Measurements from ENCODE around the gene MRPS12.
A peak's percentile ranks its signal among the peaks of the same experiment; 100 is the strongest.

MRPS12 gene

GRCh38 chr19:38900202-38900629 lies 30.5 kb upstream of the MRPS12 start (continued):
- TF ChIP-seq, protein P1, sequence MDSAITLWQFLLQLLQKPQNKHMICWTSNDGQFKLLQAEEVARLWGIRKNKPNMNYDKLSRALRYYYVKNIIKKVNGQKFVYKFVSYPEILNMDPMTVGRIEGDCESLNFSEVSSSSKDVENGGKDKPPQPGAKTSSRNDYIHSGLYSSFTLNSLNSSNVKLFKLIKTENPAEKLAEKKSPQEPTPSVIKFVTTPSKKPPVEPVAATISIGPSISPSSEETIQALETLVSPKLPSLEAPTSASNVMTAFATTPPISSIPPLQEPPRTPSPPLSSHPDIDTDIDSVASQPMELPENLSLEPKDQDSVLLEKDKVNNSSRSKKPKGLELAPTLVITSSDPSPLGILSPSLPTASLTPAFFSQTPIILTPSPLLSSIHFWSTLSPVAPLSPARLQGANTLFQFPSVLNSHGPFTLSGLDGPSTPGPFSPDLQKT (IDR thresholded peaks at IDR 0.05; ENCODE audit: borderline replicate concordance, low read depth, low read length), result no peak
- TF ChIP-seq ZBTB20 (tag by site-specific recombination; IDR thresholded peaks at IDR 0.05) (no peak), ZNF501 (tag by site-specific recombination; IDR thresholded peaks at IDR 0.05) (peak; percentile 3; the same call in 1 of the 2 replicates), ZNF302 (tag by site-specific recombination; IDR thresholded peaks at IDR 0.05; ENCODE audit: low read depth) (no peak), ZNF623 (tag by site-specific recombination; IDR thresholded peaks at IDR 0.05) (no peak), ZNF560 (tag by site-specific recombination; IDR thresholded peaks at IDR 0.05; ENCODE audit: borderline replicate concordance) (no peak), ZBTB26 (tag by site-specific recombination; optimal IDR thresholded peaks at IDR 0.05) (no peak), ZNF544 (tag by site-specific recombination; IDR thresholded peaks at IDR 0.05) (no peak), ZNF24 (tag by site-specific recombination; IDR thresholded peaks at IDR 0.05) (0 out of 2 replicates have a peak, but pooled peaks have one; percentile 17), ZNF626 (tag by site-specific recombination; IDR thresholded peaks at IDR 0.05) (no peak), ZNF692 (tag by site-specific recombination; IDR thresholded peaks at IDR 0.05) (peak; percentile 10; the same call in 1 of the 2 replicates), ZNF610 (tag by site-specific recombination; IDR thresholded peaks at IDR 0.05; ENCODE audit: borderline replicate concordance) (no peak), ZNF664 (tag by site-specific recombination; IDR thresholded peaks at IDR 0.05) (peak; percentile 70), SP7 (tag by site-specific recombination; IDR thresholded peaks at IDR 0.05) (0 out of 2 replicates have a peak, but pooled peaks have one; percentile 60), SP3 (tag by site-specific recombination; IDR thresholded peaks at IDR 0.05) (no peak), ZEB2 (tag by site-specific recombination; IDR thresholded peaks at IDR 0.05) (0 out of 2 replicates have a peak, but pooled peaks have one; percentile 12)
- TF ChIP-seq, protein P2, sequence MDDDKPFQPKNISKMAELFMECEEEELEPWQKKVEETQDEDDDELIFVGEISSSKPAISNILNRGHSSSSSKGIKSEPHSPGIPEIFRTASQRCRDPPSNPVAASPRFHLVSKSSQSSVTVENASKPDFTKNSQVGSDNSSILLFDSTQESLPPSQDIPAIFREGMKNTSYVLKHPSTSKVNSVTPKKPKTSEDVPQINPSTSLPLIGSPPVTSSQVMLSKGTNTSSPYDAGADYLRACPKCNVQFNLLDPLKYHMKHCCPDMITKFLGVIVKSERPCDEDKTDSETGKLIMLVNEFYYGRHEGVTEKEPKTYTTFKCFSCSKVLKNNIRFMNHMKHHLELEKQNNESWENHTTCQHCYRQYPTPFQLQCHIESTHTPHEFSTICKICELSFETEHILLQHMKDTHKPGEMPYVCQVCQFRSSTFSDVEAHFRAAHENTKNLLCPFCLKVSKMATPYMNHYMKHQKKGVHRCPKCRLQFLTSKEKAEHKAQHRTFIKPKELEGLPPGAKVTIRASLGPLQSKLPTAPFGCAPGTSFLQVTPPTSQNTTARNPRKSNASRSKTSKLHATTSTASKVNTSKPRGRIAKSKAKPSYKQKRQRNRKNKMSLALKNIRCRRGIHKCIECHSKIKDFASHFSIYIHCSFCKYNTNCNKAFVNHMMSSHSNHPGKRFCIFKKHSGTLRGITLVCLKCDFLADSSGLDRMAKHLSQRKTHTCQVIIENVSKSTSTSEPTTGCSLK (tag by site-specific recombination; IDR thresholded peaks at IDR 0.05), result no peak
- TF ChIP-seq, protein P3, sequence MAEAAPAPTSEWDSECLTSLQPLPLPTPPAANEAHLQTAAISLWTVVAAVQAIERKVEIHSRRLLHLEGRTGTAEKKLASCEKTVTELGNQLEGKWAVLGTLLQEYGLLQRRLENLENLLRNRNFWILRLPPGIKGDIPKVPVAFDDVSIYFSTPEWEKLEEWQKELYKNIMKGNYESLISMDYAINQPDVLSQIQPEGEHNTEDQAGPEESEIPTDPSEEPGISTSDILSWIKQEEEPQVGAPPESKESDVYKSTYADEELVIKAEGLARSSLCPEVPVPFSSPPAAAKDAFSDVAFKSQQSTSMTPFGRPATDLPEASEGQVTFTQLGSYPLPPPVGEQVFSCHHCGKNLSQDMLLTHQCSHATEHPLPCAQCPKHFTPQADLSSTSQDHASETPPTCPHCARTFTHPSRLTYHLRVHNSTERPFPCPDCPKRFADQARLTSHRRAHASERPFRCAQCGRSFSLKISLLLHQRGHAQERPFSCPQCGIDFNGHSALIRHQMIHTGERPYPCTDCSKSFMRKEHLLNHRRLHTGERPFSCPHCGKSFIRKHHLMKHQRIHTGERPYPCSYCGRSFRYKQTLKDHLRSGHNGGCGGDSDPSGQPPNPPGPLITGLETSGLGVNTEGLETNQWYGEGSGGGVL (tag by site-specific recombination; IDR thresholded peaks at IDR 0.05), result peak; percentile 45
- TF ChIP-seq, protein P4, sequence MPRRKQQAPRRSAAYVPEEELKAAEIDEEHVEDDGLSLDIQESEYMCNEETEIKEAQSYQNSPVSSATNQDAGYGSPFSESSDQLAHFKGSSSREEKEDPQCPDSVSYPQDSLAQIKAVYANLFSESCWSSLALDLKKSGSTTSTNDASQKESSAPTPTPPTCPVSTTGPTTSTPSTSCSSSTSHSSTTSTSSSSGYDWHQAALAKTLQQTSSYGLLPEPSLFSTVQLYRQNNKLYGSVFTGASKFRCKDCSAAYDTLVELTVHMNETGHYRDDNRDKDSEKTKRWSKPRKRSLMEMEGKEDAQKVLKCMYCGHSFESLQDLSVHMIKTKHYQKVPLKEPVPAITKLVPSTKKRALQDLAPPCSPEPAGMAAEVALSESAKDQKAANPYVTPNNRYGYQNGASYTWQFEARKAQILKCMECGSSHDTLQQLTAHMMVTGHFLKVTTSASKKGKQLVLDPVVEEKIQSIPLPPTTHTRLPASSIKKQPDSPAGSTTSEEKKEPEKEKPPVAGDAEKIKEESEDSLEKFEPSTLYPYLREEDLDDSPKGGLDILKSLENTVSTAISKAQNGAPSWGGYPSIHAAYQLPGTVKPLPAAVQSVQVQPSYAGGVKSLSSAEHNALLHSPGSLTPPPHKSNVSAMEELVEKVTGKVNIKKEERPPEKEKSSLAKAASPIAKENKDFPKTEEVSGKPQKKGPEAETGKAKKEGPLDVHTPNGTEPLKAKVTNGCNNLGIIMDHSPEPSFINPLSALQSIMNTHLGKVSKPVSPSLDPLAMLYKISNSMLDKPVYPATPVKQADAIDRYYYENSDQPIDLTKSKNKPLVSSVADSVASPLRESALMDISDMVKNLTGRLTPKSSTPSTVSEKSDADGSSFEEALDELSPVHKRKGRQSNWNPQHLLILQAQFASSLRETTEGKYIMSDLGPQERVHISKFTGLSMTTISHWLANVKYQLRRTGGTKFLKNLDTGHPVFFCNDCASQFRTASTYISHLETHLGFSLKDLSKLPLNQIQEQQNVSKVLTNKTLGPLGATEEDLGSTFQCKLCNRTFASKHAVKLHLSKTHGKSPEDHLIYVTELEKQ (tag by site-specific recombination; IDR thresholded peaks at IDR 0.05; ENCODE audit: borderline replicate concordance), result no peak
- TF ChIP-seq, protein P5, sequence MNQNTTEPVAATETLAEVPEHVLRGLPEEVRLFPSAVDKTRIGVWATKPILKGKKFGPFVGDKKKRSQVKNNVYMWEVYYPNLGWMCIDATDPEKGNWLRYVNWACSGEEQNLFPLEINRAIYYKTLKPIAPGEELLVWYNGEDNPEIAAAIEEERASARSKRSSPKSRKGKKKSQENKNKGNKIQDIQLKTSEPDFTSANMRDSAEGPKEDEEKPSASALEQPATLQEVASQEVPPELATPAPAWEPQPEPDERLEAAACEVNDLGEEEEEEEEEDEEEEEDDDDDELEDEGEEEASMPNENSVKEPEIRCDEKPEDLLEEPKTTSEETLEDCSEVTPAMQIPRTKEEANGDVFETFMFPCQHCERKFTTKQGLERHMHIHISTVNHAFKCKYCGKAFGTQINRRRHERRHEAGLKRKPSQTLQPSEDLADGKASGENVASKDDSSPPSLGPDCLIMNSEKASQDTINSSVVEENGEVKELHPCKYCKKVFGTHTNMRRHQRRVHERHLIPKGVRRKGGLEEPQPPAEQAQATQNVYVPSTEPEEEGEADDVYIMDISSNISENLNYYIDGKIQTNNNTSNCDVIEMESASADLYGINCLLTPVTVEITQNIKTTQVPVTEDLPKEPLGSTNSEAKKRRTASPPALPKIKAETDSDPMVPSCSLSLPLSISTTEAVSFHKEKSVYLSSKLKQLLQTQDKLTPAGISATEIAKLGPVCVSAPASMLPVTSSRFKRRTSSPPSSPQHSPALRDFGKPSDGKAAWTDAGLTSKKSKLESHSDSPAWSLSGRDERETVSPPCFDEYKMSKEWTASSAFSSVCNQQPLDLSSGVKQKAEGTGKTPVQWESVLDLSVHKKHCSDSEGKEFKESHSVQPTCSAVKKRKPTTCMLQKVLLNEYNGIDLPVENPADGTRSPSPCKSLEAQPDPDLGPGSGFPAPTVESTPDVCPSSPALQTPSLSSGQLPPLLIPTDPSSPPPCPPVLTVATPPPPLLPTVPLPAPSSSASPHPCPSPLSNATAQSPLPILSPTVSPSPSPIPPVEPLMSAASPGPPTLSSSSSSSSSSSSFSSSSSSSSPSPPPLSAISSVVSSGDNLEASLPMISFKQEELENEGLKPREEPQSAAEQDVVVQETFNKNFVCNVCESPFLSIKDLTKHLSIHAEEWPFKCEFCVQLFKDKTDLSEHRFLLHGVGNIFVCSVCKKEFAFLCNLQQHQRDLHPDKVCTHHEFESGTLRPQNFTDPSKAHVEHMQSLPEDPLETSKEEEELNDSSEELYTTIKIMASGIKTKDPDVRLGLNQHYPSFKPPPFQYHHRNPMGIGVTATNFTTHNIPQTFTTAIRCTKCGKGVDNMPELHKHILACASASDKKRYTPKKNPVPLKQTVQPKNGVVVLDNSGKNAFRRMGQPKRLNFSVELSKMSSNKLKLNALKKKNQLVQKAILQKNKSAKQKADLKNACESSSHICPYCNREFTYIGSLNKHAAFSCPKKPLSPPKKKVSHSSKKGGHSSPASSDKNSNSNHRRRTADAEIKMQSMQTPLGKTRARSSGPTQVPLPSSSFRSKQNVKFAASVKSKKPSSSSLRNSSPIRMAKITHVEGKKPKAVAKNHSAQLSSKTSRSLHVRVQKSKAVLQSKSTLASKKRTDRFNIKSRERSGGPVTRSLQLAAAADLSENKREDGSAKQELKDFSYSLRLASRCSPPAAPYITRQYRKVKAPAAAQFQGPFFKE (tag by site-specific recombination; IDR thresholded peaks at IDR 0.05; ENCODE audit: borderline replicate concordance), result no peak

All from HEK293 (cell line).